Endothelial cell of umbilical vein (primary cell): Measurements from ENCODE around the gene NAV2.

Source experiments
- CTCF ChIP-seq, 2 donors: IDR thresholded peaks; 1 replicate in 1 of 2; 2 replicates in 1 of 2; pipeline ENCODE4 v1.5.1; 2011; ENCODE audit warnings: low read length in 2 of 2, mild to moderate bottlenecking in 2 of 2, moderate library complexity in 2 of 2, control low read depth in 1 of 2, inconsistent platforms in 1 of 2, low read depth in 1 of 2; ENCODE audit not compliant: insufficient read depth in 1 of 2; ENCODE audit errors: extremely low read depth in 1 of 2
- EZH2 ChIP-seq: IDR thresholded peaks from 2 replicates; pipeline ENCODE4 v1.6.1; 2012; ENCODE audit warnings: borderline replicate concordance, low read depth, mild to moderate bottlenecking, moderate library complexity, low read length, inconsistent platforms; ENCODE audit not compliant: severe bottlenecking
- FOS ChIP-seq: IDR thresholded peaks from 2 replicates; pipeline ENCODE4 v1.6.1; 2011; ENCODE audit warnings: mild to moderate bottlenecking, low read length, moderate library complexity, borderline replicate concordance; ENCODE audit not compliant: insufficient read depth
- JUN ChIP-seq: IDR thresholded peaks from 2 replicates; pipeline ENCODE4 v1.6.1; 2011; ENCODE audit warnings: borderline replicate concordance, low read depth; ENCODE audit not compliant: insufficient read length, insufficient read depth
- MAX ChIP-seq: IDR thresholded peaks from 2 replicates; pipeline ENCODE4 v1.6.1; 2011; ENCODE audit not compliant: insufficient read depth, insufficient read length
- MYC ChIP-seq: IDR thresholded peaks from one replicate; pipeline ENCODE4 v1.6.1; 2011; ENCODE audit warnings: mild to moderate bottlenecking, low read depth, low read length
- POLR2A ChIP-seq: IDR thresholded peaks from 2 replicates; pipeline ENCODE4 v1.6.1; 2012; ENCODE audit warnings: low read depth, mild to moderate bottlenecking, control low read depth, low read length
- POLR2AphosphoS5 ChIP-seq: IDR thresholded peaks from 2 replicates; pipeline ENCODE4 v1.6.1; 2012; ENCODE audit warnings: low read depth, mild to moderate bottlenecking, control low read depth, low read length, moderate library complexity; ENCODE audit not compliant: insufficient read depth

DNA sequence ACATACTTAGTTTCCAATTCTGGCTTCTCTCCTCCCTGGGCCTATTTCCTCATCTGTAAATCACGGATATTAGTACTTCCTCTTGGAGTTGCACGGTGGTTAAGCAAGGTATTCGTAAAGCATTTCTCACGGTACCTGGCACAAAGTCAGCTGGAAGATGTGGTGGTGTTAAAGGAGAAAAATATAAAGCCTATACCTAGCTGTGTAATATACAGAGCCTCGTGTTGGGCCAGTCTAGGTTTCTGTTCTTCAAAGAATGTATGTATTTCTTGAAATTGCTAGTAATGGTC is 400.5 kb downstream of the NAV2 start:
- TF ChIP-seq CTCF (IDR thresholded peaks at IDR 0.05; ENCODE audit: extremely low read depth in 1 of 2, insufficient read depth in 1 of 2, low read depth in 1 of 2, low read length in 2 of 2) (no peak), POLR2AphosphoS5 (no peak), POLR2A (no peak), MAX (no peak), EZH2 (no peak), MYC (no peak), JUN (no peak), FOS (no peak)
